Mesendoderm (in vitro differentiated cells): ENCODE results near the gene ELOVL5.
"Not testable (repeated sequence)": the region's sequence is repeated elsewhere in the genome, so short reads cannot be mapped to it uniquely, and the experiment has no call there.

Experiments used
- DNase-seq: peaks from one replicate; pipeline ENCODE4 v3.0.0; 2013
- H2AK5ac ChIP-seq: 2 replicates; pipeline ENCODE4 v1.6.1; 2013; ENCODE audit warnings: low read length, inconsistent platforms
- H2BK120ac ChIP-seq: 2 replicates; pipeline ENCODE4 v1.6.1; 2013; ENCODE audit warnings: low read depth, mild to moderate bottlenecking, low read length, moderate library complexity, mixed read lengths
- H2BK15ac ChIP-seq: replicated peaks from 2 replicates; pipeline ENCODE4 v1.6.1; 2013; ENCODE audit warnings: low read depth, mild to moderate bottlenecking, moderate library complexity
- H2BK5ac ChIP-seq: 2 replicates; pipeline ENCODE4 v1.6.1; 2013; ENCODE audit warnings: low read length, inconsistent platforms
- H3K18ac ChIP-seq: 2 replicates; pipeline ENCODE4 v1.6.1; 2013; ENCODE audit warnings: mild to moderate bottlenecking, low read length, mixed read lengths
- H3K23ac ChIP-seq: one replicate; pipeline ENCODE4 v1.6.1; 2013; ENCODE audit warnings: low read length
- H3K27ac ChIP-seq: 2 replicates; pipeline ENCODE4 v1.5.1; 2013; ENCODE audit warnings: low read depth, mild to moderate bottlenecking, inconsistent platforms, low read length, moderate library complexity
- H3K27me3 ChIP-seq: 2 replicates; pipeline ENCODE4 v1.6.1; 2013; ENCODE audit warnings: low read length, control low read depth, mild to moderate bottlenecking, inconsistent platforms; ENCODE audit not compliant: insufficient read depth, poor library complexity
- H3K36me3 ChIP-seq: 2 replicates; pipeline ENCODE4 v1.6.1; 2013; ENCODE audit warnings: low read length, inconsistent platforms; ENCODE audit not compliant: control insufficient read depth, insufficient read depth
- H3K4ac ChIP-seq: one replicate; pipeline ENCODE4 v1.6.1; 2013; ENCODE audit warnings: low read depth, mild to moderate bottlenecking, low read length, moderate library complexity
- H3K4me1 ChIP-seq: 2 replicates; pipeline ENCODE4 v1.6.1; 2013; ENCODE audit warnings: low read depth, low read length, inconsistent platforms; ENCODE audit not compliant: control insufficient read depth
- H3K4me2 ChIP-seq: 2 replicates; pipeline ENCODE4 v1.6.1; 2013; ENCODE audit warnings: low read length
- H3K4me3 ChIP-seq: 2 replicates; pipeline ENCODE4 v1.5.1; 2013; ENCODE audit warnings: mild to moderate bottlenecking, low read length
- H3K56ac ChIP-seq: one replicate; pipeline ENCODE4 v1.6.1; 2013; ENCODE audit warnings: low read length
- H3K79me1 ChIP-seq: 2 replicates; pipeline ENCODE4 v1.6.1; 2013; ENCODE audit warnings: low read length, inconsistent platforms
- H3K79me2 ChIP-seq: 2 replicates; pipeline ENCODE4 v1.6.1; 2013; ENCODE audit warnings: mild to moderate bottlenecking, low read length; ENCODE audit not compliant: control insufficient read depth, insufficient read depth
- H3K9ac ChIP-seq: 2 replicates; pipeline ENCODE4 v1.6.1; 2013; ENCODE audit warnings: low read length, inconsistent platforms
- H4K5ac ChIP-seq: one replicate; pipeline ENCODE4 v1.6.1; 2013; ENCODE audit warnings: low read length
- H4K8ac ChIP-seq: one replicate; pipeline ENCODE4 v1.6.1; 2013; ENCODE audit warnings: low read depth, mild to moderate bottlenecking, control low read depth, low read length, moderate library complexity
- WGBS: extraction: QIAGEN DNeasy Blood & Tissue Kit; methylation state at CpG from one replicate; pipeline ENCODE4 v1.1.7; 2013; ENCODE audit warnings: low lambda C conversion rate, missing lambda C conversion rate; ENCODE audit not compliant: insufficient coverage; ENCODE audit errors: extremely low coverage; 5-methylcytosine and 5-hydroxymethylcytosine counted together

Gene ELOVL5

DNA sequence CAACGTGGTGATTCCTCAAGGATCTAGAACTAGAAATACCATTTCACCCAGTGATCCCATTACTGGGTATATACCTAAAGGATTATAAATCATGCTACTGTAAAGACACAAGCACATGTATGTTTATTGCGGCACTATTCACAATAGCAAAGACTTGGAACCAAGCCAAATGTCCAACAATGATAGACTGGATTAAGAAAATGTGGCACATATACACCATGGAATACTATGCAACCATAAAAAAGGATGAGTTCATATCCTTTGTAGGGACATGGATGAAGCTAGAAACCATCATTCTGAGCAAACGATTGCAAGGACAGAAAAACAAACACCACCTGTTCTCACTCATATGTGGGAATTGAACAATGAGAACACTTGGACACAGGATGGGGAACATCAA, 39.9 kb upstream of the ELOVL5 start:
- H3K4me3 ChIP-seq, H3K4me1 ChIP-seq, H2BK120ac ChIP-seq, H3K18ac ChIP-seq, H3K27me3 ChIP-seq, H3K4me2 ChIP-seq, H3K27ac ChIP-seq, H3K9ac ChIP-seq, H2BK5ac ChIP-seq, H4K5ac ChIP-seq, H2BK15ac ChIP-seq, H3K79me2 ChIP-seq, H4K8ac ChIP-seq, H3K79me1 ChIP-seq, DNase-seq, H3K36me3 ChIP-seq, H3K56ac ChIP-seq, H3K4ac ChIP-seq, H2AK5ac ChIP-seq, H3K23ac ChIP-seq: not testable (repeated sequence)
- no CpG with 5 or more reads among the region's 3 CpGs for WGBS

DNA sequence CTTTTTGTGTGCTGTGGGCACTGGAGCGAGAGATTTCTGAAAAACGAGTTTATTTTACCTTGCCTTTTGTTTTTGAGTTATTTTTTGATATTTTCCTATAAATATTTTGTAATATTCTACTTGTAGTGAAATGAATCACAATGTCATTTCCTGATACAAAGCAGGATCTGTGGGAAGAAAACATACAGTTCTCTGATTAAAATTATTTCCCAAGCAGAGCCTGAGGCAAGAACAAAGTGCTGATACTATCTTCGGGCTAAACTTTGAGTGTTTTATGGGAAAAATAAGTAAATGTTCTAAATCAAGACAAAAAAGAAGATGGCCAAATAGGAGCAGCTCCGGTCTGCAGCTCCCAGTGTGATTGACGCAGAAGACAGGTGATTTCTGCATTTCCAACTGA, 33.7 kb upstream of the ELOVL5 start:
- H3K79me2 ChIP-seq: no peaks in the 10 kb centered on the region

GRCh38 chr6:53378208-53378607, 29.5 kb upstream of the ELOVL5 start:
- WGBS: no CpG with 5 or more reads among the region's 7 CpGs

More for the DNA sequence above, 33.7 kb upstream of the ELOVL5 start:
- Histone ChIP-seq H2BK15ac (no peak overlapping the region), H3K27me3 (no peaks in the 10 kb centered on the region), H2AK5ac (no peak overlapping the region), H3K4me3 (no peak overlapping the region), H3K56ac (no peak overlapping the region), H4K5ac (no peak overlapping the region), H3K36me3 (no peaks in the 10 kb centered on the region), H3K79me1 (no peaks in the 10 kb centered on the region), H3K9ac (no peak overlapping the region), H3K18ac (no peak overlapping the region), H4K8ac (no peak overlapping the region), H3K4ac (no peak overlapping the region), H3K23ac (no peak overlapping the region), H3K27ac (no peak overlapping the region), H3K4me2 (no peak overlapping the region), H2BK120ac (no peak overlapping the region), H3K4me1 (no peaks in the 10 kb centered on the region), H2BK5ac (no peak overlapping the region)
- WGBS: no CpG with 5 or more reads among the region's 5 CpGs
- no peak for DNase-seq

DNA sequence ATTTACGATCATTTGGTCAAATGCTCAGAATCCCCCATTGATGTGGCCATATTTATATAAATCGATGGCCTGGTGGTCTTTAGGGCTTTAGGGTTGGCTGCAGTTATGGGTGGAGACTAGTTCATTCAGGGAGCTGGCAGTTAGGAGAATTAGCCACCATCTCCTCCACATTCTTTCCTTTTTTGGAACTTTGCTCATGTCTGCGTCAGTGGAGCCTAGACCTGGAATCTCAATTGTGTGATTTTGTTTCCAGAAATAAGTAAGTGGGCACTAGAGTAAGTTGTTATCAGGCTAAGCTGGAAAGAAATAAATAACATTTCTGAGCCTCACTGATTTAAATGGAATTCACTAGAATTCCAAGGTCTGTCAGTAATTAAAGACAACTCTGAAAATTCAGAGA, 29.0 kb upstream of the ELOVL5 start:
- no peak overlapping the region for H3K56ac ChIP-seq
- DNase-seq: no peak
- H4K5ac ChIP-seq: no peak overlapping the region
- no peak overlapping the region for H3K23ac ChIP-seq
- no peaks in the 10 kb centered on the region for H3K79me2 ChIP-seq
- H2BK15ac ChIP-seq: no peak overlapping the region
- no peaks in the 10 kb centered on the region for H3K4me1 ChIP-seq
- no peak overlapping the region for H4K8ac ChIP-seq
- no peak overlapping the region for H3K18ac ChIP-seq
- no peak overlapping the region for H2AK5ac ChIP-seq
- H3K4me2 ChIP-seq: no peak overlapping the region
- no peak overlapping the region for H3K4me3 ChIP-seq
- H3K27ac ChIP-seq: no peak overlapping the region
- no peak overlapping the region for H3K9ac ChIP-seq
- H2BK5ac ChIP-seq: no peak overlapping the region
- no peaks in the 10 kb centered on the region for H3K27me3 ChIP-seq
- H3K4ac ChIP-seq: no peak overlapping the region
- H3K79me1 ChIP-seq: no peaks in the 10 kb centered on the region
- no CpG with 5 or more reads among the region's 3 CpGs for WGBS
- H3K36me3 ChIP-seq: no peaks in the 10 kb centered on the region
- H2BK120ac ChIP-seq: no peak overlapping the region

More at GRCh38 chr6:53378208-53378607, 29.5 kb upstream of the ELOVL5 start:
- Histone ChIP-seq H3K36me3 (no peaks in the 10 kb centered on the region), H3K18ac (no peak overlapping the region), H3K27me3 (no peaks in the 10 kb centered on the region), H4K5ac (no peak overlapping the region), H3K79me1 (no peaks in the 10 kb centered on the region), H2AK5ac (no peak overlapping the region), H2BK120ac (no peak overlapping the region), H2BK15ac (no peak overlapping the region), H4K8ac (no peak overlapping the region), H3K4me2 (no peak overlapping the region), H3K4ac (no peak overlapping the region), H3K4me3 (no peak overlapping the region), H3K56ac (no peak overlapping the region), H3K79me2 (no peaks in the 10 kb centered on the region), H3K4me1 (no peaks in the 10 kb centered on the region), H3K27ac (no peak overlapping the region), H3K23ac (no peak overlapping the region), H2BK5ac (no peak overlapping the region), H3K9ac (no peak overlapping the region)
- DNase-seq: no peak

GRCh38 chr6:53377289-53377688, 28.5 kb upstream of the ELOVL5 start:
- H3K4me3 ChIP-seq: no peak overlapping the region
- H3K4me1 ChIP-seq: no peaks in the 10 kb centered on the region
- no peaks in the 10 kb centered on the region for H3K27me3 ChIP-seq
- no peak overlapping the region for H3K18ac ChIP-seq
- H3K4ac ChIP-seq: no peak overlapping the region
- H2AK5ac ChIP-seq: no peak overlapping the region
- no peaks in the 10 kb centered on the region for H3K36me3 ChIP-seq
- H2BK15ac ChIP-seq: no peak overlapping the region
- no peak overlapping the region for H3K23ac ChIP-seq
- no peaks in the 10 kb centered on the region for H3K79me2 ChIP-seq
- no CpG with 5 or more reads among the region's 1 CpG for WGBS
- H2BK5ac ChIP-seq: no peak overlapping the region
- H3K56ac ChIP-seq: no peak overlapping the region
- H4K8ac ChIP-seq: no peak overlapping the region
- H3K9ac ChIP-seq: no peak overlapping the region
- H3K4me2 ChIP-seq: no peak overlapping the region
- H3K79me1 ChIP-seq: no peaks in the 10 kb centered on the region
- H4K5ac ChIP-seq: no peak overlapping the region
- DNase-seq: no peak
- H2BK120ac ChIP-seq: no peak overlapping the region
- no peak overlapping the region for H3K27ac ChIP-seq

GRCh38 chr6:53376661-53377226, 28.0 kb upstream of the ELOVL5 start:
- H3K27ac ChIP-seq: no peak overlapping the region
- no peak overlapping the region for H3K23ac ChIP-seq
- no peak overlapping the region for H2BK15ac ChIP-seq
- H3K79me2 ChIP-seq: no peaks in the 10 kb centered on the region
- H3K36me3 ChIP-seq: no peaks in the 10 kb centered on the region
- H3K4me2 ChIP-seq: no peak overlapping the region
- H3K4me1 ChIP-seq: no peaks in the 10 kb centered on the region
- H3K4ac ChIP-seq: no peak overlapping the region
- no peak for DNase-seq
- H3K56ac ChIP-seq: no peak overlapping the region
- no peak overlapping the region for H4K5ac ChIP-seq
- no CpG with 5 or more reads among the region's 5 CpGs for WGBS
- no peaks in the 10 kb centered on the region for H3K79me1 ChIP-seq
- no peak overlapping the region for H3K4me3 ChIP-seq
- no peak overlapping the region for H2BK5ac ChIP-seq
- H2BK120ac ChIP-seq: no peak overlapping the region
- H4K8ac ChIP-seq: no peak overlapping the region
- H3K18ac ChIP-seq: no peak overlapping the region
- no peaks in the 10 kb centered on the region for H3K27me3 ChIP-seq
- no peak overlapping the region for H2AK5ac ChIP-seq
- H3K9ac ChIP-seq: no peak overlapping the region
